ENCODE results near the gene SSR1.
A peak's percentile ranks its signal among the peaks of the same experiment; 100 is the strongest.

DNA sequence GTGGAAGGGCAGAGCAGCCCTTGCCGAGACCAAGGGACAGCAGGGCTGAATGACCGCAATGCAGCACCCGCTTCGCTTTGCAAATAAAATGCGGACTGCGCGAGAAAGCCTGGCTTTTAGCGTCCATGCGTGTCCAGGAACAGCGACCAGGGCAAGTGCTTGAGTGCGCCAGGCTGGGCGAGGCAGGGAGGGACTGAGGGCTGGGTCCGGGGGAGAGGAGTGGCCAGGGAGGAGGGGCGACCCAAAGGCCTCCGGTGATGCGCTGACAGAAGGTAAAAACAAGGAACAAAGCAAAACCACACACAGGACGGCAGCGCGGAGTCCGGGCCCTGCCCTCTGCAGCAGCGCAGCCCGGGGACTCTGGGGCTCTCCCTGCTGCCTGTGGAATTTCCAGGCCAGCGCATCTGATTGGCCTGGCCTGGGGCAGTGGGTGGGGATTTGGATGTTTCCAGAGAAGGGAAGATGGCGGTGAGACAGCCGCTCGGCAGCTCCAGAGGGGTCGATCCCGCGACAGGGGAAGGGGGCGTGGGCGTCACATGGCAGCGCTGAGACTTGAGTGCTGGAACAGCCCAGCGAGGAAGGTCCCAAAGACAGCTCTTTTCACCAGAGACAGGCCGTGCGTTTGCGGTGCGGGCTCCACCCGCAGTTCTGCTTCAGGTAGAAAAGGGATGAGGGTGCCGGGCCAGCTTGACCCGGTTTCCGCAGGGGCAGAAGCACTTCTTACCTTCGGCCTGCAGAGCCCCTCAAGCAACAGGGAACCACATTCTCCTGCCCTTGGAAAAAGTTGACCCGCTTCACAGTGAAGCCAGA lies 51.8 kb downstream of the SSR1 start:
- TF ChIP-seq CTCF (IDR thresholded peaks at IDR 0.05; ENCODE audit: poor library complexity, severe bottlenecking) (peak; percentile 41), TAF1 (IDR thresholded peaks at IDR 0.05; ENCODE audit: low read depth) (no peak), POLR2AphosphoS5 (IDR thresholded peaks at IDR 0.05) (no peak), EZH2 (IDR thresholded peaks at IDR 0.05; ENCODE audit: borderline replicate concordance, insufficient read depth, low read length, poor library complexity, severe bottlenecking) (no peak), EP300 (conservative IDR thresholded peaks at IDR 0.05; ENCODE audit: poor library complexity, severe bottlenecking) (no peak), REST (IDR thresholded peaks at IDR 0.05; ENCODE audit: borderline replicate concordance) (no peak), SMC3 (conservative IDR thresholded peaks at IDR 0.05; ENCODE audit: poor library complexity) (no peak), RAD21 (conservative IDR thresholded peaks at IDR 0.05) (no peak), MXI1 (conservative IDR thresholded peaks at IDR 0.05; ENCODE audit: poor library complexity, severe bottlenecking) (no peak)

Data from neural cell (in vitro differentiated cells).